GM18870 (cell line): ENCODE data around the gene RAD23B.
A peak's percentile ranks its signal among the peaks of the same experiment; 100 is the strongest.
"Not testable (repeated sequence)": the region's sequence is repeated elsewhere in the genome, so short reads cannot be mapped to it uniquely, and the experiment has no call there.

Experiments
- ATAC-seq: cut with Tn5 transposase; IDR thresholded peaks from one replicate; pipeline ENCODE4 v1.9.1; 2021; ENCODE audit warnings: moderate library complexity; ENCODE audit not compliant: unreplicated experiment

The RAD23B gene

GRCh38 chr9:107290619-107291018, 7.5 kb downstream of the RAD23B start:
- no peak for ATAC-seq

GRCh38 chr9:107292821-107293542, 9.9 kb downstream of the RAD23B start:
- no peak for ATAC-seq

GRCh38 chr9:107293543-107294085, 10.5 kb downstream of the RAD23B start:
- ATAC-seq = no peak

- ATAC-seq = no peak
Measured at GRCh38 chr9:107294756-107295155, 11.7 kb downstream of the RAD23B start.

- ATAC-seq = no peak
Measured at GRCh38 chr9:107295995-107296394, 12.9 kb downstream of the RAD23B start.

- ATAC-seq = not testable (repeated sequence)
Measured at GRCh38 chr9:107296592-107296991, 13.5 kb downstream of the RAD23B start.

- ATAC-seq = no peak
Measured at GRCh38 chr9:107299437-107299836, 16.4 kb downstream of the RAD23B start.

GRCh38 chr9:107306308-107306707, 23.2 kb downstream of the RAD23B start:
- no peak for ATAC-seq

GRCh38 chr9:107307331-107307730, 24.3 kb downstream of the RAD23B start:
- ATAC-seq = no peak

- no peak for ATAC-seq
Measured at GRCh38 chr9:107308461-107308860, 25.4 kb downstream of the RAD23B start.

GRCh38 chr9:107309271-107309670, 26.2 kb downstream of the RAD23B start:
- peak; percentile 89 for ATAC-seq

GRCh38 chr9:107312376-107313050, 29.4 kb downstream of the RAD23B start:
- no peak for ATAC-seq

GRCh38 chr9:107313555-107314096, 30.5 kb downstream of the RAD23B start:
- no peak for ATAC-seq

- no peak for ATAC-seq
Measured at GRCh38 chr9:107314763-107315162, 31.7 kb downstream of the RAD23B start.

GRCh38 chr9:107316795-107317661, 33.9 kb downstream of the RAD23B start:
- ATAC-seq = no peak

GRCh38 chr9:107322643-107323042, 39.6 kb downstream of the RAD23B start:
- ATAC-seq = no peak

GRCh38 chr9:107323836-107324585, 40.9 kb downstream of the RAD23B start:
- no peak for ATAC-seq

- no peak for ATAC-seq
Measured at GRCh38 chr9:107325842-107326241, 42.8 kb downstream of the RAD23B start.

GRCh38 chr9:107328510-107328909, 45.4 kb downstream of the RAD23B start:
- no peak for ATAC-seq

- no peak for ATAC-seq
Measured at GRCh38 chr9:107330420-107330819, 47.3 kb downstream of the RAD23B start.
